ENCODE results near the gene VMA21. TPM values are rescaled to one million over a fixed set of nuclear protein-coding genes. Genes with fewer than 3 reads are reported as not detected.

VMA21 gene
- total RNA-seq (10 to 100 TPM; 21.0 to 31.3 (median 26.7) TPM), polyA plus RNA-seq (10 to 100 TPM in 2 of 3 donors, 1 to 10 TPM in 1; 9.2 to 11.6 (median 11.3) TPM)
- long read RNA-seq, donor 1, full-length matches to known transcripts = 12 of 12 reads
- long read RNA-seq, donor 1, partial matches to known transcripts = 0 of 12 reads
- long read RNA-seq, donor 1, other reads (novel, unspliced or antisense) = 0 of 12 reads
- long read RNA-seq, donor 2, full-length matches to known transcripts = 7 of 7 reads
- long read RNA-seq, donor 2, partial matches to known transcripts = 0 of 7 reads
- long read RNA-seq, donor 2, other reads (novel, unspliced or antisense) = 0 of 7 reads

GRCh38 chrX:151396825-151397740 lies at the start of gene VMA21:
TSS of gene VMA21 (plus strand) at chrX:151397206. CDS start at chrX:151397309, 103 bp downstream.
- peak; percentile 79 to 88 (median 87) for TF ChIP-seq POLR2AphosphoS5 (IDR thresholded peaks at IDR 0.05)
- no peak for TF ChIP-seq CTCF (IDR thresholded peaks at IDR 0.05 in 8 of 11, conservative IDR thresholded peaks at IDR 0.05 in 3 of 11)
- TF ChIP-seq POLR2A (IDR thresholded peaks at IDR 0.05) = peak in 2 of 3 donors; percentile 23 to 38
- DNase-seq = peak; percentile 95
- peaks cover 3 to 72% (median 31%) of the 10 kb centered on the region in 6 donors for H3K4me1 ChIP-seq
- 0 to 41% (median 1%) methylated on average over 6 to 97 of the region's 97 CpGs for WGBS, 5 donors
- H3K36me3 ChIP-seq = no peaks in the 10 kb centered on the region
- H3K9me3 ChIP-seq = no peaks in the 10 kb centered on the region
- intact Hi-C loops (cut with DNase I; ENCODE audit: low total_unique reads) = no loop called here
- H3K4me3 ChIP-seq = peak within 1 kb of the TSS; percentile 53 to 85 (median 61)
- H3K27me3 ChIP-seq (replicated peaks in 1 of 7) = no peaks in the 10 kb centered on the region
- peak within 1 kb of the TSS; percentile 90 to 93 (median 92) for H3K27ac ChIP-seq

GRCh38 chrX:151359341-151359740 lies 37.7 kb upstream of the VMA21 start:
- intact Hi-C loops (cut with DNase I; ENCODE audit: low total_unique reads) = no loop called here
- Histone ChIP-seq H3K9me3 (no peaks in the 10 kb centered on the region), H3K4me3 (no peak overlapping the region), H3K36me3 (no peaks in the 10 kb centered on the region), H3K4me1 (peaks cover 0 to 6% (median 0%) of the 10 kb centered on the region in 6 donors), H3K27ac (no peak overlapping the region), H3K27me3 (replicated peaks in 1 of 7) (peaks cover 0 to 25% (median 4%) of the 10 kb centered on the region in 7 donors)
- TF ChIP-seq CTCF (IDR thresholded peaks at IDR 0.05 in 8 of 11, conservative IDR thresholded peaks at IDR 0.05 in 3 of 11) (no peak), POLR2AphosphoS5 (IDR thresholded peaks at IDR 0.05) (no peak), POLR2A (IDR thresholded peaks at IDR 0.05) (no peak)
- 49 to 81% (median 69%) methylated on average over 3 of the region's 3 CpGs for WGBS, 5 donors
- no peak for DNase-seq

GRCh38 chrX:151359931-151360871 lies 36.8 kb upstream of the VMA21 start:
- H3K27ac ChIP-seq = no peak overlapping the region
- peaks cover 0 to 25% (median 4%) of the 10 kb centered on the region in 7 donors for H3K27me3 ChIP-seq (replicated peaks in 1 of 7)
- H3K4me3 ChIP-seq = peak overlapping the region in 1 of 8 donors; percentile 34
- H3K36me3 ChIP-seq = no peaks in the 10 kb centered on the region
- no peaks in the 10 kb centered on the region for H3K9me3 ChIP-seq
- H3K4me1 ChIP-seq = peaks cover 0 to 6% (median 0%) of the 10 kb centered on the region in 6 donors
- DNase-seq = peak; percentile 72
- TF ChIP-seq CTCF (IDR thresholded peaks at IDR 0.05 in 8 of 11, conservative IDR thresholded peaks at IDR 0.05 in 3 of 11) (peak in 8 of 11 experiments; percentile 17 to 56 (median 50)), POLR2A (IDR thresholded peaks at IDR 0.05) (no peak), POLR2AphosphoS5 (IDR thresholded peaks at IDR 0.05) (no peak)
- 9 to 36% (median 19%) methylated on average over 2 to 25 of the region's 25 CpGs for whole genome bisulfite sequencing, 5 donors
- intact Hi-C loops (cut with DNase I; ENCODE audit: low total_unique reads) = no loop called here
